OCI-M2 (cell line): ENCODE data around the gene EIF3CL.
"Not testable (repeated sequence)": the region's sequence is repeated elsewhere in the genome, so short reads cannot be mapped to it uniquely, and the experiment has no call there.

ENCODE experiments used
- DNase-seq: peaks from one replicate; lab custom pipeline; 2025; ENCODE audit not compliant: unreplicated experiment; lab: John Stamatoyannopoulos, UW

Gene EIF3CL

DNA sequence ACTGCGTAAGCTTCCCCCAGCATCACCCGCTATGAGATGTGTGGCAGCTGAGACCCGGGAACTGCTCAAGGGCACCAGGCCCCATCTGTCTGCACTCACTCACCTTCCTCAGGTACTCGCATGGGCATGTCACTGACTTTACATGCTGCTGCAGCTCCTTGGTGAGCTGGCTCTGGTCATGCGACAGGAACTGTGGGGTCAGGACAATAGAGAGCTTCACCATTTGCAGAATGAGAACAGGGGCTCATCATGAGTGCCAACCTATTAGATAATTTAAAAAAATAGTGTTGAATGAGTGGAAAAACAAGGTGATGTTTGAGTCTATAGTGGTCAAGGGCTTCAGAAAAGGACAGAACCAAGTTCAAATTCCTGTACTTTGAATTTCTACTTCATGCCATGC, 41.0 kb downstream of the EIF3CL start:
- DNase-seq = not testable (repeated sequence)

DNA sequence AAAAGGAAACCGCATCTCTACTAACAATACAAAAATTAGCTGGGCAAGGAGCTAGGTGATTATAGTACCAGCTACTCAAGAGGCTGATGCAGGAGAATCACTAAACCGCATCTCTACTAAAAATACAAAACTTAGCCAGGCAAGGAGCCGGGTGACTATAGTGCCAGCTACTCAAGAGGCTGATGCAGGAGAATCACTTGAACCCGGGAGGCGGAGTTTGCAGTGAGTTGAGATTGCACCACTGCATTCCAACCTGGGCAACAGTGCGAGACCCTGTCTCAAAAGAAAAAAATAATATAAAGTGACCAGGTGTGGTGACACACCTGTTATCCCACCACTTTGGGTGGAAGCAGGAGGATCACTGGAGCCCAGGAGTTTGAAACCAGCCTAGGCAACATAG, 65.4 kb downstream of the EIF3CL start:
- not testable (repeated sequence) for DNase-seq

DNA sequence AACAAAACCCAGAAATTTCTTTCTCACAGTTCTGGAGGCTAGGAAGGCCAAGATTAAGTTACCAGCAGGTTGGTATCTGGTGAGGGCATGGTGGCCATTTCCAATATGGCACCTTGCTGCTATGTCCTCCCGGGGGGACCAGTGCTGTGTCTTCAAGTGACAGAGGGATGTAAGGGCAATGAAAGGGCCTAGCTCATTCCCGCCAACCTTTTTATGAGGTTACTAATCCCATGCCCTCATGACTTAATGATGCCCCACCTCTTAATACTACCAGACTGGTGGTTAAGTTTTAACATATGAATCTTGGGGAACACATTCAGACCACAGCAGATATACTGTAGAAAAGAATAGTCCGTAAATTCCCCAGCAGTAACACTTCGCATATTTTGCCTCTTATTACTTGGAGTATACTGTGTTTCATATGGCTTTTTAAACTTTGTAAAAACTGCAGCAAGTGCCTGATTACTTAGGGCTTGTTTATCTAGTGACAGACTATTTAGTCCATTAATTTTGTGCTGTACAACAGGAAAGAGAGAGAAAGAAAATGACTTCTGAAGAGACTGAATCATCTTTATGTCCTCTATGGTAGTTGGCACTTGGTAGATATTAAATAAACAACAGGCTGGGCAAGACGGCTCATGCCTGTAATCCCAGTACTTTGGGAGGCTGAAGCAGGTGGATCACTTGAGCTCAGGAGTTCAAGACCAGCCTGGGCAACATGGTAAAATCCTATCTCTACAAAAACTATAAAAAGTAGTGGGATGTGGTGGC, 66.5 kb downstream of the EIF3CL start:
- not testable (repeated sequence) for DNase-seq

DNA sequence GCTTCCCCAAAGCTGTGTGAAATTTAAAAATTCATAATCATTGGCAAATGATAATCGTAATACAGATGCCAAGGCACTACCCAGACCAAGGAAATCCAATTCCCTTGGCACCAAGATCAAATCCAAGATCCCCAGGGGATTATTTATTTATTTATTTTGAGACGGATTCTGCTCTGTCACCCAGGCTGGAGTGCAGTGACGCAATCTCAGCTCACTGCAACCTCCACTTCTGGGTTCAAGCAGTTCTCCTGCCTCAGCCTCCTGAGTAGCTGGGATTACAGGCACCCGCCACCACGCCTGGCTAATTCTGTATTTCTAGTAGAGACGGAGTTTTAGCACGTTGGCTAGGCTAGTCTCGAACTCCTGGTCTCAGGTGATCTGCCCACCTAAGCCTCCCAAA, 68.0 kb downstream of the EIF3CL start:
- DNase-seq = not testable (repeated sequence)

DNA sequence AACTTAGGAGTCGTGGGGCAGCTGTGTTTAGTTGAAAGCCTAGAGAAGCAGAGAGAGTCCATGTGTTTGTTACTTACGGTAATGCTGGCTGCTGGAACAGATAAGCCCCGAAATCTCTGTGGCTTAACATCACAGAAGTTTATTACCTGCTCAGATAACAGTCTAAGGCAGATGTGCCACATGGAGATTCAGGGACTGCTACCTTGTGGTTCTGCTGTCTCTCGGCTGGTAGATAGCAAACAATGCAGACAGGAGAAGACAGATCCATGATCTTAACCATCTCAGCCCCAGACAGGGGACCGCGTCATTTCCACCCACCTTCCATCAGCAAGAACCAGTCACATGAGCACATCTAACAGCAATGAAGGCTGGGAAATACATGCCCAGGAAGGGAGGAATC, 71.0 kb downstream of the EIF3CL start:
- DNase-seq = not testable (repeated sequence)

DNA sequence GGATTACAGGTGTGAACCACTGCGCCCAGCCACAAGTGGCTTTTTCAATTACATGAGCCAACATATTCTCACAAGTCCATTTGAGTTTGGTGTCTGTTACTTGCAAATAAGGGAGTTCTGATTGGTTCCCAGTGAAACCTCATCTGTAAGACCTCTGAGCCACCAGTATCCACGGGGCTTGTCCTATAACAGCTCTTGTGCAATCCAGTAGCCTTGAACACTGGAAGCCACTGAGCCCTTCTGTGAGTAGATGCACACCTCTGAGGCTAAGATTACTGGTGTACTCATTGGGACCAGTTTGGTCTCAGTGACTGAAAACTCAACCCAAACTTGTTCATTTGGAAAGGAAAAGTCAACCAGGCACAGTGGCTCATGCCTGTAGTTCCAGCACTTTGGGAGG, 72.7 kb downstream of the EIF3CL start:
- DNase-seq = not testable (repeated sequence)

DNA sequence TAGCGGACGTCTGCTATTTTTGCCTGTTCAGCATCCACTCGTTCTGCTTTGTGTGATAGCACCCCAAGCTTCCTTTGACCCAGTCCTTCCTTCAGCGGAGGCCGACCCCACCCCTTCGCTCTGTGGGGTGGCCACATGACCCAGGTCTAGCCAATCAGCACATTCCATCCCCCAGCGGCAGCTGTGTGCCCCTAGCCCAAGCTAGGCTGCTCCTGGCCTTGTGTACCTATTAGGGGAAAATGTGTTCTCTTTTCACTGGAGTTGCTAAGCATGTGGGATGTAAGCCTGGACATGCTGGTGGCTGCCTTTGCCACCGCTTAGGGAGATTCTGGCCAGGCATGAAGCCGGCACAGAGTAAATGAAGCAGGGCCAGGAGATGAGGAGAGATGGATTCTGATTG, 73.4 kb downstream of the EIF3CL start:
- not testable (repeated sequence) for DNase-seq
